ENCODE results near the gene CHPF2.

Gene CHPF2

GRCh38 chr7:151246851-151247580 lies 14.7 kb downstream of the CHPF2 start:
- no peak for DNase-seq

GRCh38 chr7:151247611-151248345 lies 15.5 kb downstream of the CHPF2 start:
- DNase-seq = peak; percentile 52

- DNase-seq = peak; percentile 73
Measured at GRCh38 chr7:151248346-151249033, 16.2 kb downstream of the CHPF2 start, which contains the start of gene SMARCD3. TSS of gene SMARCD3 (minus strand) at chr7:151248694. CDS start at chr7:151248562, 132 bp downstream.

- peak; percentile 80 for DNase-seq
Measured at GRCh38 chr7:151249034-151249731, 16.9 kb downstream of the CHPF2 start.

- DNase-seq = peak; percentile 80
Measured at GRCh38 chr7:151249732-151250072, 17.4 kb downstream of the CHPF2 start.

GRCh38 chr7:151250181-151251132 lies 18.2 kb downstream of the CHPF2 start:
- DNase-seq = no peak

- no peak for DNase-seq
Measured at GRCh38 chr7:151251328-151251688, 19.0 kb downstream of the CHPF2 start.

GRCh38 chr7:151251689-151252560 lies 19.6 kb downstream of the CHPF2 start:
- DNase-seq = peak; percentile 76

GRCh38 chr7:151252561-151252835 lies 20.2 kb downstream of the CHPF2 start:
- DNase-seq = no peak

- DNase-seq = peak; percentile 20
Measured at GRCh38 chr7:151252961-151253711, 20.9 kb downstream of the CHPF2 start.

- DNase-seq = no peak
Measured at GRCh38 chr7:151254316-151254715, 22.0 kb downstream of the CHPF2 start.

GRCh38 chr7:151254851-151255250 lies 22.6 kb downstream of the CHPF2 start:
- DNase-seq = no peak

GRCh38 chr7:151255390-151255789 lies 23.1 kb downstream of the CHPF2 start:
- DNase-seq = no peak

- no peak for DNase-seq
Measured at GRCh38 chr7:151256410-151257045, 24.2 kb downstream of the CHPF2 start.

- DNase-seq = no peak
Measured at GRCh38 chr7:151257990-151258389, 25.7 kb downstream of the CHPF2 start.

- no peak for DNase-seq
Measured at GRCh38 chr7:151260471-151260870, 28.2 kb downstream of the CHPF2 start.

- DNase-seq = no peak
Measured at GRCh38 chr7:151260883-151261282, 28.6 kb downstream of the CHPF2 start.

GRCh38 chr7:151261529-151261928 lies 29.2 kb downstream of the CHPF2 start:
- peak; percentile 11 for DNase-seq

- DNase-seq = no peak
Measured at GRCh38 chr7:151264615-151265014, 32.3 kb downstream of the CHPF2 start.

Measured in fibroblast of skin of scalp (primary cell).